HUDEP-2 (cell line): Measurements from ENCODE around the gene DDN.

Source experiments
- DNase-seq, 76 experiments: peaks; one replicate each; lab custom pipeline; 2025; ENCODE audit not compliant: unreplicated experiment in 76 of 76; lab: John Stamatoyannopoulos, UW

DDN gene

GRCh38 chr12:49032276-49032675 lies 33.1 kb upstream of the DDN start:
- no peak for DNase-seq

DNA sequence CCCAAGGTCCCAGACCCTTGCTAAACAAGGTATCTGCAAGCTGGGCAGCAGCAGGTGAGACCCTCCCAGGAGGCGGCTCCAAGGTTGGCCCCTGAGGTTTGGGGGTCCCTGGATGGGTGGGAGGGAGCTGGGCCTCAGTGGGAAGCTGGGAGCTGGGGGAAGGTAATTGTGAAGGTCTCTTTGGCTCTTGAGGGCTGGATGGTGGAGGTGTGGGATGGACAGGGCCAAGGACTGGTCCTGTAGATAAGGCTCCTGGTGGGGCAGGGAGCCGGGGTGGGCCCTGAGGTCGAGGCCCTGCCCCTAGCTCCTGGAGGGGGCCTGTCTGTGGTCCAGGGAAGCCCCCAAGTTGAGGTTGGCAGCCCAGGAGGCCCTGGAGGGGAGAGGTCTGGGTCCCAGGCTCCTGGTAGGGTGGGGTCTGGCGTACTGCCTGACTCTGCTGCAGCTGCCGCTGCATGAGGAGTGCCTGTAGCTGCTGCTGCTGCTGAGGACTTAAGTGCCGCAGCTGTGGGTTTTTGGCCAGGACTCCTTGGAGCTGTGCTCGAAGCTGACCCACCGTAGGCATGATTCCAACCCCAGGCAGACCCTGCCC lies 32.5 kb upstream of the DDN start:
- no peak for DNase-seq

GRCh38 chr12:49030714-49031572 lies 31.8 kb upstream of the DDN start:
- no peak for DNase-seq

- no peak for DNase-seq
These were observed 30.9 kb upstream of the DDN start for GRCh38 chr12:49030119-49030518.

DNA sequence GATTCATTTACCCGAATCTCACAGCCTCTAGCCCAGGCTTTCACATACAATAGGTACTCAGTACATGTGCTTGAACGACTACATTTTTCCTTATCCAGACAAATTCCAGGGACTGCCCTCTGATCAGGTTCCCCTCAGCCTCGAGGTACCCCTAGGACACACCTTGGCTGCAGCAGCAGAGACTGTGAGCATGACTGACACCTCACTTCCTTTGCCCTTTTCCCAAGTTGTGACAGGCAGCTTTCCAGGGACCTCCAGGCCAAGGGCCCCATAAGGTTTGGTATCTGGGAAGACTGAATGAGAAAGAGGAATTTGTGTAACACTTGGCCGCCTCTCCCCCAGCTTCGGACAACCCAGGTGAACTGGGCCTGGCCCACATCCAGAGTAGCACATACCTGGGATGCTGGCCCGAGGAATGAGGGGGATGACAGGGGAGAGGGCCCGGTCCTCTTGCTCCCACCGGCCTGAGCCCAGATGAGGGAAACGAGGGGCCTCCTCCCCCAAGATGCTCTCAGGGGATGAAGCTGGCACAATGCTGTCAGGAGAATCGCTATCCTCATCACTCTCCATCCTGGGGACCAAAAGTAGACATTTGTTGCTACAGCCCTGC lies 29.6 kb upstream of the DDN start:
- DNase-seq, result no peak

DNA sequence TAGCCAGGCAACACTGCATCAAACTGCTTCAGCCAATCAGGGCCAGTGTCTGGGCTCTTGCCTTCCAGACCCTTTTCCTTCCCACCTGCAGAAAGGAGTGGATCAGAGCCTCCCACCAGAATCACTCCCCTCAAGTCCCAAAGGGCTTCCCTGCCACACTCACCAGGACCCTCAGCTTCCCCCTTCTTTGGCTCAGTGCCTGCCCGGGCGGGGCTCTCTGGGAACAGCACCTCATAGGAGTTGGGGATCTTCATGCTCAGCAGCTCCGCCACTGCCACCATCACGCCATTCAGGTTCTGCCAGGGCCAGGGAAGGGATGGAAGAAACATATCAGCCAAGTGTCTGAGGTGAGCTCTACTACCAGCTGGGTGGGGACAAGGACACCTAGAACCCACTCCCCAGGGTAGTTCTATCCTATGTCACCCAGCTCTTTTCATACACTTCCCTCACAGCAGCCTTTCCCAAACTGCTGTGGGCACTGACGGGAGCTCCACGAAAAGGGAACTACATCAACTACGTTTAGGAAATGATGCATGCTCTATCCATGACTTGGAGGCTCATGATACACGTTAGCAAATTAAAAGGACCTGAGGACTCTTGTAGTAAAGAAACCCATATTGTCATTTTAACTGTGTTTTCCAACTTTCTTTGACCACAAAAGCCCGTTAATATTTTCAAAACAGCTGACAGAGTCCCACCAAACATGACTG lies 28.8 kb upstream of the DDN start:
- DNase-seq, result no peak

- DNase-seq, result no peak
These were observed 27.7 kb upstream of the DDN start for GRCh38 chr12:49026678-49027480.

GRCh38 chr12:49026101-49026500 lies 26.9 kb upstream of the DDN start:
- DNase-seq, result no peak

DNA sequence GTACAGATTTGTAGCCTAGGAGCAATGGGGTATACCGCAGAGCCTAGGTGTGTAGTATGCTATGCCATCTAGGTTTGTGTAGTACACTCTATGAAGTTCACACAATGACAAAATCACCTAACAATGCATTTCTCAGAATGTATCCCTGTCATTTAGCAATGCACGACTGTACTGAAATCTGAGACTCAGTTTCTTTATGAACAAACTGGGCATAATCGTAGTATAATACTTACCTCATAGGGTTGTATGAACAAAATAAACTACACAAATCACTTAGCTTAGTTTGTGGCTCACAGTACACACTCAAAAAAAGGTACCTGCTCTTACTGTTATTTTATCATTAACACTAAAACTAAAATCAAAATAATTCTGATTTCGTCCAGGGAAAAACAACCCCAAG lies 26.3 kb upstream of the DDN start:
- DNase-seq, result no peak

- DNase-seq, result no peak
These were observed 25.4 kb upstream of the DDN start for GRCh38 chr12:49024543-49024942.

- DNase-seq, result no peak
These were observed 24.6 kb upstream of the DDN start for GRCh38 chr12:49023812-49024211.

DNA sequence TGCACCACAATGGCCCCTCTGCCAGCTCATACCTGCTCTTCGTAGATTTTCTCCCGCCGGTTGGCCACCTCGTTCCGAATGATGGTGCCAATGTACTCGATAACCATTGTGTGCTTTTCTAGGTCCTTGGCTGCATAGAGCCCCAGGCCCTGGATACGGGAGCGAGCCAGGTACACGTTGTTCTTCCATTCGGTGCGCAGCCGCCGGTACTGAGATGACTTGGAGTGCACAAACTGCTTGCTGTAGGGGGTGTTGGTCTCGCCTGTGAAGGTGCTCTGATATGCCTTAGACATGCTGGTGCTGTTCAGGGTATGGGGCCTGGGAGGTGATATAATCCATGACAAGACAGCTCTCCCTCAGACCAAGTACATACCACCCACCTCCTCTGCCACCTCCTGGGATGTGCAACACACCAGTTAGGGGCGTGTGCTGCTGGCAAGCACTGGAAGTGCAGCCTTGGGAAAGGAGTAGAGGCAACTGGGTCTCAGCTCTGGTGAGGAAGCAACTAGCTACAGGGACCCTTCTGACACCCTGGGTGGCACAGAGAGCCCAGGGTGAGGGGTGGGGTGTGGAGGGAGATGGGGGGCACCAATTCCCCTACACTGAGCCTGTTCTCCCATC lies 23.5 kb upstream of the DDN start:
- no peak for DNase-seq

DNA sequence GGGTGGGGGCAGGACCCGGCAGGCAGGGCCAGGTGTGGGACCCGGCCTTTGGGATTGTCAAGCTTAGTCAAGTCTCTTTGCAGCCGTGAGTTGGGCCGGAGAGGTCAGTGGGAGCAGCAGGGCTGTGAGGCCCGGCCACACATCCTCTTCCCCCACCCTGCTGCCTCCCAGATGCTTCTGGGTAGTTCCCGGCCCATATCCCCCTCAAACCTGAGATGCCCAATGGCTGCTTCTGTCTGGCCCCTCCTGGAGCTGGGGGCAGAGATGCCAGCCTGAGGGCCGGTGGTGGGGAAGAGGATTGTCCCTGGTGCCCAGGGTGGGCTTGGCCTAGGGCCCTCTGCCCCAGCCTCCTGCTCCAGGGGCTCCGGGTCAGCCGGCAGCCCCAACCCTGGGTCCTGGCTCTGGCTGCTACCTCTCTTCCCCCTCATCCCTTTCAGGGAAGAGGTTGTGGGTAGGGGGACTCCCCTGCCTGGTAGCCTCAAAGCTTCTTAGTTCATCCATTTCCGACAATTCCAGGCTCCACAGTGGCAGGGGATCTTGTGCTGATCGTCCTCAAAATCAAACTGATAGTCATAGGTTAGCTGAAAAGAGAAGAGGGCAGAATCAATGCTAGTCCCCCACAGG lies 22.2 kb upstream of the DDN start:
- no peak for DNase-seq

DNA sequence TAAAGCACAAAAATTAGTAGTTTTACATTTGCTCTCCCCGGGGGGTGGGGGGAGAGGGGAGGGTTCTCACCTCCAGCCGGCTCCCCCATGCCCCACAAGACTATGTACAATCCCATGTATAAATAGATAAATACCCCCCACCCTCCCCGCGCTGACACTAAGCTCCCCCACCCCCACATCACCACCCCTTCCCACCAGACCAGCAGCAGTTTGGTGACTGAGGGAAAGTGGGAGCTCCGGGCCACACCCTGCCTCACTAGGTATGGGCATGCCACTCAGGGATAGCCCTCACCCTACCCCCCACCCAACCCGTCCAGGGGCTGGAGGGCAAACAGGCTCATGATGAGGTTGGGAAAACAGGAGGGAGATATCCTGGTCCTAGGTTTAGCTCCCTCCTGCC lies 21.3 kb upstream of the DDN start:
- no peak for DNase-seq

GRCh38 chr12:49019443-49020324 lies 20.5 kb upstream of the DDN start:
- DNase-seq, result peak in 51 of 76 experiments; percentile 4 to 67 (median 30)

DNA sequence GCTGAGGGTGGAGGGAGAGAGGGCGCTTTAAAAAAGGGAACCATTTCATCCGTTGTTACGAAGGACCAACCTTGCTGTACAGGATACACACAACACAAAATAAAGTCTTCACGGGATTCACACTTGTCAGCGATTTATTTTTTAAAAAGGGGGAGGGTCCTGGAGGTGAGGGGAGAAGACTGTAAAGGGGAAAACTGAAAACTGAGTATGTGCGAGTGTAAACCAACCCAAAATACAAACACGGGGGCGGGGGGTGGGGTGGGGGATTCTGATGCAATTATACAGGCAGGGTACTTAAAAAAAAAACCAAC lies 19.9 kb upstream of the DDN start:
- no peak for DNase-seq

GRCh38 chr12:49018261-49019119 lies 19.3 kb upstream of the DDN start, which contains the start of gene PRKAG1:
Gene PRKAG1 (minus strand): TSS chr12:49018776. CDS start chr12:49018740, 36 bp downstream.
- DNase-seq, result peak in 75 of 76 experiments; percentile 16 to 95 (median 89)

- peak in 52 of 76 experiments; percentile 14 to 62 (median 37) for DNase-seq
These were observed 18.7 kb upstream of the DDN start for GRCh38 chr12:49017891-49018260.
